HepG2 (cell line): ENCODE results near the gene PIGZ. TPM values are rescaled to one million over a fixed set of nuclear protein-coding genes. Genes with fewer than 3 reads are reported as not detected.

Source experiments
- DZIP1 ChIP-seq: sonication (generic); formaldehyde crosslinking; IDR thresholded peaks from 2 replicates; pipeline ENCODE4 v1.5.0; 2020; ENCODE audit warnings: mild to moderate bottlenecking, missing genetic modification reagents
- IKZF4 ChIP-seq: sonication (generic); formaldehyde crosslinking; IDR thresholded peaks from 2 replicates; pipeline ENCODE4 v1.5.1; 2020; ENCODE audit warnings: borderline replicate concordance, mild to moderate bottlenecking, low read depth, missing genetic modification reagents; ENCODE audit errors: not compliant biosample characterization
- ZNF281 ChIP-seq: sonication (generic); formaldehyde crosslinking; IDR thresholded peaks from 2 replicates; pipeline ENCODE4 v1.4.0; 2020; ENCODE audit warnings: missing genetic modification reagents, borderline replicate concordance
- ZNF337 ChIP-seq: sonication (generic); formaldehyde crosslinking; IDR thresholded peaks from 2 replicates; pipeline ENCODE4 v1.5.1; 2020; ENCODE audit warnings: missing genetic modification reagents, low read depth, mild to moderate bottlenecking, borderline replicate concordance
- ZNF44 ChIP-seq: sonication (generic); formaldehyde crosslinking; IDR thresholded peaks from 2 replicates; pipeline ENCODE4 v1.5.1; 2020; ENCODE audit warnings: mild to moderate bottlenecking, missing genetic modification reagents
- ZNF501 ChIP-seq: sonication (generic); formaldehyde crosslinking; IDR thresholded peaks from 2 replicates; pipeline ENCODE4 v1.5.1; 2020; ENCODE audit warnings: mild to moderate bottlenecking, moderate library complexity, missing genetic modification reagents
- ZNF547 ChIP-seq: sonication (generic); formaldehyde crosslinking; IDR thresholded peaks from 2 replicates; pipeline ENCODE4 v1.5.1; 2020; ENCODE audit warnings: mild to moderate bottlenecking, missing genetic modification reagents
- ZNF564 ChIP-seq: sonication (generic); formaldehyde crosslinking; IDR thresholded peaks from 2 replicates; pipeline ENCODE4 v1.8.1; 2023; ENCODE audit warnings: mild to moderate bottlenecking, missing genetic modification reagents
- ZNF747 ChIP-seq: sonication (generic); formaldehyde crosslinking; IDR thresholded peaks from 2 replicates; pipeline ENCODE4 v1.8.1; 2023; ENCODE audit warnings: missing genetic modification reagents, mild to moderate bottlenecking, borderline replicate concordance
- ZNF792 ChIP-seq: IDR thresholded peaks from 2 replicates; pipeline ENCODE4 v1.6.1; 2016
- polyA plus RNA-seq, 8 experiments: library from polyadenylated mRNA; depleted of rRNA in 3 of 8; stranded (reverse) in 7 of 8; unstranded in 1 of 8; fragments of >200 nt; fragmentation: Illumina TruSeq in 4 of 8; extraction: Trizol in 4 of 8; gene quantifications; 2 replicates each; pipeline versions ENCODE4 v1.2.1 to v1.2.3, GENCODE V29; 2011 to 2016; ENCODE audit warnings: low read depth in 4 of 8, missing spikeins in 1 of 8, mixed read lengths in 1 of 8; ENCODE audit not compliant: insufficient read depth in 1 of 8
- total RNA-seq, 5 experiments: library from RNA; depleted of rRNA; stranded (reverse); fragments of >200 nt; fragmentation: Illumina TruSeq; extraction: Trizol; gene quantifications; 2 replicates each; pipeline ENCODE4 v1.2.3, GENCODE V29; 2016; ENCODE audit warnings: low read depth in 1 of 5
- TF ChIP-seq, protein P1 (sequence below), 2 experiments: IDR thresholded peaks; 2 replicates each; pipeline ENCODE4 v1.6.1; 2011 to 2012; ENCODE audit warnings: low read length in 2 of 2, borderline replicate concordance in 1 of 2, low read depth in 1 of 2, mild to moderate bottlenecking in 1 of 2, moderate library complexity in 1 of 2

PIGZ gene
- total and polyA plus RNA-seq, 2 of the 13 experiments (the other 11 are each of a cell fraction or from before 2014, with no cell fraction given), result 4.7 to 60.5 TPM

DNA sequence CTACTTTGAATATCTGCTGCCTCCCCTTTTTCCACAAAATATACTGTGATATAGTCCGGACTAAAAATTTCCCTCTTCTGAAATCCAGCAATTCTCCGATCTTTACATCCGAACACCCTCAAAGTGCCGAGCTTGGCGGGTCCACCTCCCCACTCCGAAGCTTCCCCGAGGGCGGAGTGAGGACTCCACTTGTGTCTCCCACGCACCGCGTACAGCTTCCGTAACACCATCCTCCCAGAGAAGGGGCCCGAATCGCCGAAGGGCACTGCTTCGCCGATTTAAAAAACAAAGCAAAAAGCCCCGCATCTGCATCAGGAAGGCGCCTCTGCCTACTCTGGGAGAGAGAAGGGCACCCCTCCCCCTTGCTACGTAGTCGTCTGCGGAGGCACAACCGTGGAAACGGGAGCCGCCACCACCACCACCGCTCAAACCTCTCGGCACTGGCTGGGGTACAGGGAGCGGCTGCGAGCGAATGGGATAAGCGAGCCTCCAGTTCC is 26.9 kb downstream of the PIGZ start (continued):
- TF ChIP-seq, protein P1, sequence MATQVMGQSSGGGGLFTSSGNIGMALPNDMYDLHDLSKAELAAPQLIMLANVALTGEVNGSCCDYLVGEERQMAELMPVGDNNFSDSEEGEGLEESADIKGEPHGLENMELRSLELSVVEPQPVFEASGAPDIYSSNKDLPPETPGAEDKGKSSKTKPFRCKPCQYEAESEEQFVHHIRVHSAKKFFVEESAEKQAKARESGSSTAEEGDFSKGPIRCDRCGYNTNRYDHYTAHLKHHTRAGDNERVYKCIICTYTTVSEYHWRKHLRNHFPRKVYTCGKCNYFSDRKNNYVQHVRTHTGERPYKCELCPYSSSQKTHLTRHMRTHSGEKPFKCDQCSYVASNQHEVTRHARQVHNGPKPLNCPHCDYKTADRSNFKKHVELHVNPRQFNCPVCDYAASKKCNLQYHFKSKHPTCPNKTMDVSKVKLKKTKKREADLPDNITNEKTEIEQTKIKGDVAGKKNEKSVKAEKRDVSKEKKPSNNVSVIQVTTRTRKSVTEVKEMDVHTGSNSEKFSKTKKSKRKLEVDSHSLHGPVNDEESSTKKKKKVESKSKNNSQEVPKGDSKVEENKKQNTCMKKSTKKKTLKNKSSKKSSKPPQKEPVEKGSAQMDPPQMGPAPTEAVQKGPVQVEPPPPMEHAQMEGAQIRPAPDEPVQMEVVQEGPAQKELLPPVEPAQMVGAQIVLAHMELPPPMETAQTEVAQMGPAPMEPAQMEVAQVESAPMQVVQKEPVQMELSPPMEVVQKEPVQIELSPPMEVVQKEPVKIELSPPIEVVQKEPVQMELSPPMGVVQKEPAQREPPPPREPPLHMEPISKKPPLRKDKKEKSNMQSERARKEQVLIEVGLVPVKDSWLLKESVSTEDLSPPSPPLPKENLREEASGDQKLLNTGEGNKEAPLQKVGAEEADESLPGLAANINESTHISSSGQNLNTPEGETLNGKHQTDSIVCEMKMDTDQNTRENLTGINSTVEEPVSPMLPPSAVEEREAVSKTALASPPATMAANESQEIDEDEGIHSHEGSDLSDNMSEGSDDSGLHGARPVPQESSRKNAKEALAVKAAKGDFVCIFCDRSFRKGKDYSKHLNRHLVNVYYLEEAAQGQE (IDR thresholded peaks at IDR 0.05; ENCODE audit: borderline replicate concordance in 1 of 2, low read depth in 1 of 2, low read length in 2 of 2), result no peak
- 0 out of 2 replicates have a peak, but pooled peaks have one; percentile 35 for TF ChIP-seq ZNF747 (CRISPR knock-in tag)
- TF ChIP-seq ZNF792, result no peak
- TF ChIP-seq ZNF281 (CRISPR knock-in tag), result peak; percentile 57
- TF ChIP-seq ZNF337 (CRISPR knock-in tag), result no peak
- 0 out of 2 replicates have a peak, but pooled peaks have one; percentile 2 for TF ChIP-seq ZNF44 (CRISPR knock-in tag)
- 0 out of 2 replicates have a peak, but pooled peaks have one; percentile 32 for TF ChIP-seq ZNF564 (CRISPR knock-in tag)
- no peak for TF ChIP-seq IKZF4 (CRISPR knock-in tag)
- no peak for TF ChIP-seq ZNF547
- 0 out of 2 replicates have a peak, but pooled peaks have one; percentile 1 for TF ChIP-seq DZIP1 (CRISPR knock-in tag)
- no peak for TF ChIP-seq ZNF501 (CRISPR knock-in tag)
